NK-92 treated with Interleukin-12 subunit alpha and Interleukin-12 subunit beta, amount 100 ng/mL, for 24 hours (cell line): ENCODE results near the gene MYBPC2.
A peak's percentile ranks its signal among the peaks of the same experiment; 100 is the strongest.
"Not testable (repeated sequence)": the region's sequence is repeated elsewhere in the genome, so short reads cannot be mapped to it uniquely, and the experiment has no call there.

Experiments used
- DNase-seq: peaks from one replicate; lab custom pipeline; 2025; lab: John Stamatoyannopoulos, UW

The MYBPC2 gene

GRCh38 chr19:50432221-50433028, at the start of gene MYBPC2:
MYBPC2 (plus strand) TSS chr19:50432892; CDS start chr19:50432954, 62 bp downstream.
- DNase-seq, result no peak

GRCh38 chr19:50383001-50383851, 49.5 kb upstream of the MYBPC2 start:
- no peak for DNase-seq

GRCh38 chr19:50383852-50384684, 48.6 kb upstream of the MYBPC2 start, which contains the start of gene POLD1:
POLD1 (plus strand) TSS chr19:50384347; CDS start chr19:50398852, 14,505 bp downstream.
- DNase-seq, result peak; percentile 98

GRCh38 chr19:50384685-50385535, 47.8 kb upstream of the MYBPC2 start:
- no peak for DNase-seq

GRCh38 chr19:50387176-50387867, 45.4 kb upstream of the MYBPC2 start:
- DNase-seq, result no peak

GRCh38 chr19:50387868-50388245, 44.8 kb upstream of the MYBPC2 start:
- no peak for DNase-seq

GRCh38 chr19:50390295-50390694, 42.4 kb upstream of the MYBPC2 start:
- DNase-seq, result not testable (repeated sequence)

GRCh38 chr19:50390952-50391351, 41.7 kb upstream of the MYBPC2 start:
- not testable (repeated sequence) for DNase-seq

GRCh38 chr19:50392759-50393158, 39.9 kb upstream of the MYBPC2 start:
- DNase-seq, result no peak

- no peak for DNase-seq
Observed at GRCh38 chr19:50393589-50393988, 39.1 kb upstream of the MYBPC2 start.

GRCh38 chr19:50394017-50394416, 38.7 kb upstream of the MYBPC2 start:
- no peak for DNase-seq

GRCh38 chr19:50398675-50399367, 33.9 kb upstream of the MYBPC2 start:
- DNase-seq, result no peak

- no peak for DNase-seq
Observed at GRCh38 chr19:50399368-50399745, 33.3 kb upstream of the MYBPC2 start.

GRCh38 chr19:50401605-50402450, 30.9 kb upstream of the MYBPC2 start:
- no peak for DNase-seq

- DNase-seq, result no peak
Observed at GRCh38 chr19:50402544-50403301, 30.0 kb upstream of the MYBPC2 start.

- DNase-seq, result no peak
Observed at GRCh38 chr19:50406156-50406820, 26.4 kb upstream of the MYBPC2 start.

- no peak for DNase-seq
Observed at GRCh38 chr19:50406829-50407228, 25.9 kb upstream of the MYBPC2 start.

GRCh38 chr19:50409347-50409746, 23.3 kb upstream of the MYBPC2 start:
- no peak for DNase-seq
